Astrocyte of the spinal cord (primary cell): ENCODE measurements around the gene ZNF277.
A peak's percentile ranks its signal among the peaks of the same experiment; 100 is the strongest.

Experiments used
- DNase-seq: peaks from one replicate; pipeline ENCODE4 v3.0.0; 2011; ENCODE audit warnings: low read depth, low spot score
- H3K4me3 ChIP-seq: 2 replicates; pipeline ENCODE4 v1.5.1; 2011; ENCODE audit warnings: low read depth, mild to moderate bottlenecking, low read length, moderate library complexity
- in situ Hi-C: cut with HindIII; loops from 2 replicates; pipeline ENCODE4 v1.10.0; 2017; ENCODE audit warnings: low sequenced_read_pairs
- TF ChIP-seq, protein P1 (sequence below): IDR thresholded peaks from 2 replicates; pipeline ENCODE4 v1.5.1; 2012; ENCODE audit warnings: low read depth, mild to moderate bottlenecking, low read length, inconsistent platforms

Gene ZNF277

DNA sequence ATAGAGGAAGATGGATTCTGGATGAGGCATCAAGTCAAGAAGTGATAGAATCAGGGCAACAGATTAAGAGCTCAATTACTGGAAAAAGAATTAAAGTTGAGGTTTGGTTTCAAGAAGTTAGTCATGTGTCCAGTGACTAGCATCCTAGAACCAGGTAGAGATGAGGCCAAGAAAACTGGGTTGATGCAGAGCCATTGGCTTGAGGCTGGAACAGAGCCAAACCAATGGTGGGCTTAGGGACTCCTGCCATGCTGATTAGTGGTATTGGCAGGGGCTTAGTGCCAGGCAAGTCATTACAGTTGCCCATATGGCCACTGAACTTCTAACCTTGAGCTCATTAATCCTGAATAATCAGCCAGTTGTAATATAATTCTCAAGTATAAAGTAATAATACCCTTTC lies 18.5 kb downstream of the ZNF277 start:
- no peak overlapping the region for H3K4me3 ChIP-seq
- DNase-seq, result peak; percentile 23
- in situ Hi-C loops, result no loop called here
- TF ChIP-seq, protein P1, sequence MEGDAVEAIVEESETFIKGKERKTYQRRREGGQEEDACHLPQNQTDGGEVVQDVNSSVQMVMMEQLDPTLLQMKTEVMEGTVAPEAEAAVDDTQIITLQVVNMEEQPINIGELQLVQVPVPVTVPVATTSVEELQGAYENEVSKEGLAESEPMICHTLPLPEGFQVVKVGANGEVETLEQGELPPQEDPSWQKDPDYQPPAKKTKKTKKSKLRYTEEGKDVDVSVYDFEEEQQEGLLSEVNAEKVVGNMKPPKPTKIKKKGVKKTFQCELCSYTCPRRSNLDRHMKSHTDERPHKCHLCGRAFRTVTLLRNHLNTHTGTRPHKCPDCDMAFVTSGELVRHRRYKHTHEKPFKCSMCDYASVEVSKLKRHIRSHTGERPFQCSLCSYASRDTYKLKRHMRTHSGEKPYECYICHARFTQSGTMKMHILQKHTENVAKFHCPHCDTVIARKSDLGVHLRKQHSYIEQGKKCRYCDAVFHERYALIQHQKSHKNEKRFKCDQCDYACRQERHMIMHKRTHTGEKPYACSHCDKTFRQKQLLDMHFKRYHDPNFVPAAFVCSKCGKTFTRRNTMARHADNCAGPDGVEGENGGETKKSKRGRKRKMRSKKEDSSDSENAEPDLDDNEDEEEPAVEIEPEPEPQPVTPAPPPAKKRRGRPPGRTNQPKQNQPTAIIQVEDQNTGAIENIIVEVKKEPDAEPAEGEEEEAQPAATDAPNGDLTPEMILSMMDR, result no peak

DNA sequence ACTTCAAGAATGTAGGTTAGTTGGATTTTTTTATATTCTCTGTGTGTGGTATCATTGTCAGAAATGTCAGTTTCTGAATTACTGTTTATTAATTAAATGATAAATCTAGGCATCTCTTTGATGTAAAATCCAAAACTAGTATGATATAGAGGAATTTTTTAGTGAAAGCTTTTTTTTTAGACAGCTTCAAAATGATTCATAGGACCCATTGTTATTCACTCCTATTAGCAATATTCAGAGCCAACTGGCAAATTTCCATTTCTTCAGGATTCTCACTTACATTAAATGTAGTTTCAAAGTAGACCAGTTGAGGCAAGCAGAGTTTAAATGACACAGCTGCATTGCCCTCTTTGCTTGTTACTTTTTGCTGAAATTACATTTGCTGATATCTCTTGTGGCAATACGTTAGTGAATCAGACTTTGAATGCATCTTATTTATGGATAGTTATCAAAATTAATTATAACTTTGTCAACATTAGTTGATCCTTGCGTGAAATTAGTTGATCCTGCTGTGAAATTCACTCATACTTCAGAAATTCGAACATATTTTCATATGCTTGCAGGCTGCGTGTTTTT lies 20.3 kb downstream of the ZNF277 start:
- in situ Hi-C loops, result no loop called here

DNA sequence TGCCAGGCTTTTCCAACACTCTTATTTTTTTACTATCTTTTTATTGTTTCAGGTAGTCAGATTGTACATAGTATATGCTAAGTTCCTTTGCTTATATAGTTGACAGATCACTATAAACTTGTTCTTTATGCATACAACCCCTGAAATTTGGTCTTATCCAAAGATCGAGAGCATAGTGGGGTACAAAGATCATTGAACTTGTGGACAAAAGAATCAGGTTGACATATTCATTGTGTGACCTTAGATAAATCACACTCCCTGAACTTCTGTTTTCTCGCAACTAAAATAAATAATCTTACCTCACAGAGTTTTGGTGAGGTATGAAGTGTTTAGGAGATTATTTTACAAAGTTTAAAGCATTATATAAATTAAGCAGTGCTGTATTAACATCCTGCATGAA lies 22.1 kb downstream of the ZNF277 start:
- no peak overlapping the region for H3K4me3 ChIP-seq
- DNase-seq, result no peak
- in situ Hi-C loops, result no loop called here
- TF ChIP-seq, protein P1, result no peak

More for the DNA sequence above, 20.3 kb downstream of the ZNF277 start:
- TF ChIP-seq, protein P1, result no peak
- H3K4me3 ChIP-seq, result no peak overlapping the region
- no peak for DNase-seq

DNA sequence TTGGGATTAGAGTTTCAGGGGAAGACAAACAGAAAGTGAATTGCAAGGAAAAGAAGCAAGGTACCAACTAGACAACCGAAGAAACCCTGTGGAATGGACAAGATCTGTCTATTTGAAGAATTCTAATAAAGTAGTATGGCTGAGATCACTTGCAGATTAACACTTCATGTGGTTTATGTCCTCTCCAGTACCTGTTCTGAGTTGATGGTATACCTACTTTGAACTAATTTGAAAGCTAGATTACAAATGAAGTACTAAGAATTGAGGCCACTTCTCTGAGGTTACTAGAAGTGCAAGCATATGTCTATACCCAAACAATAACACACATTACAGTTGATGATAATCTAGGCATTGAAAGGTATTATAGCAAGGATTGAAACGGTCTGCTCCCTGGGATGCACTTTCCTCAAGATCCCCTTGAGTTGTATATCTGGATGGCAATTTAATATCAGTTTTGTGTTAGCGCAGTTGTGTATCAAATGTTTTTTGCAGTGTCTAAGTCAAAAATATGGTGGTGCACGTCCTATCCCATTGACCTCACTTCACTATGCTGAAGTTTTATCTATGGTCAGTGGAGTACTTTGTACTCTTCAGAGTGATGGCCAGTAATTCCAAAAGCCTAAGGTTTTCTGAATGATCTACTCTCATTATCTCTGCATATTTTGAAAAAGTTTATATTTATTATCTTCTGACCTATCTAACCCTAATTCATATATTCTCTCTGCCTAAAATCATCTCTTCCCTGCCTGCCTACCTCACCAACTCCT lies 25.9 kb downstream of the ZNF277 start:
- H3K4me3 ChIP-seq, result no peak overlapping the region
- TF ChIP-seq, protein P1, result no peak
- in situ Hi-C loops, result no loop called here
- DNase-seq, result no peak

DNA sequence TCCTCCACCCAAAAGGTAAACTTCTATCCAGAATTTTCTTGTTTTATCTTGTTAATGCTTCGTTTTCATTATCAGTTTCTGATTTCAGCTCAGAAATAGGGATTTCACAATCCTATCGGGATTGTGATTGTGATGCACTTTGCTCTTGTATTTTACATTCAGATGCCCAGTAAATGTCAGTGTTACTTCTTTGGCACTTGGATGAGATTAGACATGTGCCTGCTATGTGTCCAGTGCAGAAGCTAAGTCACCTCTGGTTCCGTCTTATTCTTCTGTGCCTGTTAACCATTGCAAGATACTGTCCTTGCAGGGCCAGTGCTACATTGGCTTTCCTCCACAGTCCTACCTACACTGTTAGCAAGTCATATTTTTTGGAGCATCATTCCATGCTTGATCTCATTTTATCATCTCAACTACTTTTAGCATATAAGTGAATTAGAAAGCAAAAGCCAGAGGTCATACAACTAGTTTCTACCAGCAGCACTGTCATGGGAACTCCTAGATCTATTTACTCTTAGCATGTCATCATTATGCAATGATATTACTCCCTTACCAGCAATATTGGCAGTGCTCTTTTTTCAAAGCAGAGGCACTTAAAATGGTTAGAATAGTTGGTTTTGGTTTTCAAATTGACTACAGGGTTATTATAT lies 26.7 kb downstream of the ZNF277 start:
- TF ChIP-seq, protein P1, result no peak
- no peak for DNase-seq
- H3K4me3 ChIP-seq, result no peak overlapping the region
- in situ Hi-C loops, result no loop called here

DNA sequence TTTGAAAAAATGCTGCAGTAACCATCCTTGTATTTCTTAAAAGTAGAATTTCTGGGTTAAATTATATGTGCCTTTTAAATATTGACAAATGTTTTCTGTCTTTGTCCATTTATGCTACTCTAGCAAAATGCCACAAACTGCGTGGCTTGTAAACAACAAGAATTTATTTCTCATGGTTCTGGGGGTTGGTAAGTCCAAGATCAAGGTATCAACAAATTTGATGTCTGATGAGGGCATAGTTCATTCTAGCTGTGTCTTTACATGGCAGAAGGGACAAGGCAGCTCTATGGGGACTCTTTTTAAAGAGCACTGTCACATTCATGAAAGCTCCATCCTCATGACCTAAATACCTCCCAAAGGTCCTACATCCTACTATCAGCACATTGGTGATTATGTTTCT lies 27.7 kb downstream of the ZNF277 start:
- H3K4me3 ChIP-seq, result no peak overlapping the region
- in situ Hi-C loops, result no loop called here
- TF ChIP-seq, protein P1, result no peak
- no peak for DNase-seq
